GM21447 (cell line): Measurements from ENCODE around the gene LILRA2.
"Not testable (repeated sequence)": the region's sequence is repeated elsewhere in the genome, so short reads cannot be mapped to it uniquely, and the experiment has no call there.

ENCODE experiments used
- ATAC-seq: cut with Tn5 transposase; IDR thresholded peaks from one replicate; pipeline ENCODE4 v1.9.1; 2021; ENCODE audit not compliant: unreplicated experiment

The LILRA2 gene

GRCh38 chr19:54570316-54570715 lies 3.3 kb upstream of the LILRA2 start:
- ATAC-seq, result no peak

- not testable (repeated sequence) for ATAC-seq
Observed at GRCh38 chr19:54571715-54572615, 1.6 kb upstream of the LILRA2 start.

GRCh38 chr19:54572696-54573311 lies 786 bp upstream of the LILRA2 start:
- no peak for ATAC-seq

GRCh38 chr19:54574051-54574450 lies 461 bp downstream of the LILRA2 start:
- no peak for ATAC-seq

- no peak for ATAC-seq
Observed at GRCh38 chr19:54574527-54575056, 1.0 kb downstream of the LILRA2 start.

- ATAC-seq, result not testable (repeated sequence)
Observed at GRCh38 chr19:54575205-54575604, 1.6 kb downstream of the LILRA2 start.

GRCh38 chr19:54576411-54576976 lies 2.9 kb downstream of the LILRA2 start:
- no peak for ATAC-seq

GRCh38 chr19:54577334-54577733 lies 3.7 kb downstream of the LILRA2 start:
- no peak for ATAC-seq

GRCh38 chr19:54578268-54578667 lies 4.7 kb downstream of the LILRA2 start:
- not testable (repeated sequence) for ATAC-seq

GRCh38 chr19:54586397-54586796 lies 12.8 kb downstream of the LILRA2 start:
- no peak for ATAC-seq

GRCh38 chr19:54587026-54587425 lies 13.4 kb downstream of the LILRA2 start:
- no peak for ATAC-seq

- not testable (repeated sequence) for ATAC-seq
Observed at GRCh38 chr19:54593445-54593844, 19.9 kb downstream of the LILRA2 start, which contains the start of gene LILRA1. TSS of gene LILRA1 (plus strand) at chr19:54593632. CDS start at chr19:54594245, 613 bp downstream.

- ATAC-seq, result not testable (repeated sequence)
Observed at GRCh38 chr19:54593931-54594626, 20.5 kb downstream of the LILRA2 start.

- no peak for ATAC-seq
Observed at GRCh38 chr19:54594737-54595136, 21.1 kb downstream of the LILRA2 start.

GRCh38 chr19:54595680-54596436 lies 22.3 kb downstream of the LILRA2 start:
- not testable (repeated sequence) for ATAC-seq

- ATAC-seq, result no peak
Observed at GRCh38 chr19:54600212-54600611, 26.6 kb downstream of the LILRA2 start.

- ATAC-seq, result no peak
Observed at GRCh38 chr19:54606230-54606629, 32.6 kb downstream of the LILRA2 start.

GRCh38 chr19:54606891-54607784 lies 33.5 kb downstream of the LILRA2 start:
- ATAC-seq, result peak; percentile 59

GRCh38 chr19:54607785-54608150 lies 34.2 kb downstream of the LILRA2 start:
- no peak for ATAC-seq
